HG02884 (cell line): ENCODE data around the gene SWT1.

Source experiments
- ATAC-seq: cut with Tn5 transposase; IDR thresholded peaks from one replicate; pipeline ENCODE4 v1.9.1; 2021; ENCODE audit warnings: mild to moderate bottlenecking, moderate library complexity; ENCODE audit not compliant: unreplicated experiment

Gene SWT1

DNA sequence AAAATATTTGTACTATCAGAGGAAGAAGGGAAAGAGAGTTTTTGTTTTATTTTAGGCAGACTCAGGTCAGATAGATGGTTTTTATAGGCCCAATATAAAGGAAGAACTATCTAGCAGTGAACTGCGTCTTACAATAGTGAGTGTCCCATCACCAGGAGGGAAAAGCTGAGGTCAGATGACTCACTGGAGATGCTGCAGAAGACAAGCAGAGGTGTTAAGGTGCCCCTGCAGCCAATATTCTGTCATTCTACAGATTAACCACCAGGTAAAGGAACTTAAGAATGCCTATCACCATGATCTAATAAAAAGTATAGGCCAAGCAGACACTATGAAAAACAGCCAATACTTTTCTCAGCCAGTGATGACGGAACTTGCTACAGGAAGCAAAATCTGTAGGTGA, 130.5 kb downstream of the SWT1 start:
- no peak for ATAC-seq

DNA sequence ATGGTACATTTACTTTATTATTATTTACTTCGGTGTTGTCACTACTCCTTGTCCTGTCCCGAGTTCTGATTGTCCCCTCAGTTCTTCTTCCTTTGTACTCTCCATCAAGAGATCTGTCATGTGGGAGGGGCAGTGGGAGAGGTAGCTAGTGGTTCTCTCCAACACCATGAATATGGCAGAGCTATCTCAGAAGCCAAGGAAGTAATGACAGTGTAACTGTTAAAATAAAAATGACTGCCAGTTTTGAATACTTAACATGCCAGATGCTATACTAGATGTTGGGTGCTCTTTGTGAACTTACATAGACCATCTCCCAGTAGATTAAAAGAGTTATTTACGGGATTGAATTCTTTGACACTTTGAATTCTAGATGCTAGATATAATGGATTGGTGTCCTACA, 131.5 kb downstream of the SWT1 start:
- no peak for ATAC-seq

DNA sequence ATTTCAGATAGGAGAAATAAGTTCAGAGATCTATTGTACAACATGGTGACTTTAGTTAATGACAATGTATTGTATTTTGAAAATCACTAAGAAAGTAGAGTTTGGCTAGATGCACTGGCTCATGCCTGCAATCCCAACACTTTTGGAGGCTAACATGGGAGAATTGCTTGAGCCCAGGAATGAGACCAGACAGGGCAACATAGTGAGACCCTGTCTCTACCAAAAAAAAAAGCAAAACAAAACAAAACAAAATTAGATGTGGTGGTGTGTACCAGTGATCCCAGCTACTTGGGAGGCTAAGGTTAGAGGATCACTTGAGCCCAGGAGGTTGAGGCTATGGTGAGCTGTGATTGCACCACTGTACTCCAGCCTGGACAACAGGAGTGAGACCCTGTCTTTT, 132.9 kb downstream of the SWT1 start:
- ATAC-seq = no peak

DNA sequence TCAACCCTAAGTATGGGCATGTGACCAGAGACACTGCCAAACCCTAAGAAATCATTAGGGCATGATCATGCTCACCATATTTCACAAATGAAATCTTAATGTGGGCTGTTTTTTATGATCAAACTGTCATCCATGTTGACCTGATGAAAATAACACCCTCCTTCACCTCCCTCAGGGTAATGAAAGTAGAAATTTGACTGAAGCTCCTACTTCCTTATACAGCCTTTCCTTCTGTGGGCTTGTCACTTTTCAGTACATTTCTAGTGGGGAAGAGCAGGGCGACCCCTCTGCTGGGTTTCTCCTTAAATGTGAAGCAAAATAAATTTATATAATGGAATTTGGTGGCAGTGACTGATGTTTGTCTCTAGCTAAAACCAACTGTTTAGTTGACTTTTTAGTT, 134.2 kb downstream of the SWT1 start:
- no peak for ATAC-seq

DNA sequence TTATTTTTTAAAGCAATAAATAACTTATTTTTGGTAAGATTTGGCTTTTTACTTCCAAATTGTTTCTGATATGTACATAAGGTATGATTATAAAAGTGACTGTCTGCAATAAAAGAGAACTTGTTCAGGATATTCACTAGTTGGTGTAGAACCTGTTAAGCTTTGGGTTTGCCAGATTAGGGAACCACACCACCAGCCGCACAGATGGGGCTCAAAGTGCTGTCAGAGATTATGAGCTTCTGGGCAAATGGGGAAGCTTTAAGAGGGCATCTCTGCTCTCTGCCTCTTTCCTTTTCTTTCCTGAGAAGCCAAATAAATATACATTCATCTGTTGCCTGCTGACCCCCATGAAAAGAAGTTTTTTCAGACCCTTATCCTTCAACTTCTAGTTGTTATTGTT, 134.7 kb downstream of the SWT1 start:
- ATAC-seq = no peak

DNA sequence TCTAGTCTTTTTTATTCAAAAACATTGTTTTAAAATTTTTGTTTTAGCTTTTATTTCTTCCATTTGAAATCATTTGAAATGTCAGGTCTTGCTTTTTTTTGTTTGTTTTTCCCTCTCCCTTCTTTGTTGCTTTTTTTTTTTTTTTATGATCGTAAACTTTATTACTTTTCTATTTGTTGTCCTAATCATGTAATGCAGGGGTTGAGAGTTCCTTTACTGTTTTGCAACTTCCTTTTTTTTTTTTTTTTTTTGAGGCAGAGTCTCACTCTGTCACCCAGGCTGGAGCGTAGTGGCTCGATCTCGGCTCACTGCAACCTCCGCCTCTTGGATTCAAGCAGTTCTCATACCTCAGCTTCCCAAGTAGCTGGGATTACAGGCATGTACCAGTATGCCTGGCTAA, 135.3 kb downstream of the SWT1 start:
- no peak for ATAC-seq

DNA sequence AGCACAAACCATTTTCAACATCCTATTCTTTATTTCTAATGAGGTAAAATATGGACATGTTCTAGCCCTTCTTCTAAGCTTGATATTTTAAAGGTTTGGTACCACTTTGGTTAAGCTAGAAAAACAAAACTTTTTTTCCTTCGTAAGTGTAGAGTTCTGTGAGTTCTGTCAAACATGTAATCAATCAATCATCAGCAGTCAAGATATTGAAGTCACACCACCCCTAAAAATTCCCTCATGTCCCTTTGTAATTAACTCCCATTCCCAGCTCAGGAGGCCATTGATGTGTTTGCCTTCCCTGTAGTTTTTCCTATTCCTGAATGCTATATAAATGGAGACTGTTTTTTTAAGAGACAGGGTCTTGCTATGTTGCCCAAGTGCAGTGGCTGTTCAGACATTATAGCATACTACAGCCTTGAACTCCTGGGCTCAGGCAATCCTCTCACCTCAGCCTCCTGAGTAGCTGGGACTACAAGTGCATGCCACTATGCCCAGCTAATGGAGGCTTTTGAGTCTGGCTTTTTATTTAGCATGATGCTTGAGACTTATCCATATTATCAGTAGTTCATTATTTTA, 137.1 kb downstream of the SWT1 start:
- no peak for ATAC-seq

DNA sequence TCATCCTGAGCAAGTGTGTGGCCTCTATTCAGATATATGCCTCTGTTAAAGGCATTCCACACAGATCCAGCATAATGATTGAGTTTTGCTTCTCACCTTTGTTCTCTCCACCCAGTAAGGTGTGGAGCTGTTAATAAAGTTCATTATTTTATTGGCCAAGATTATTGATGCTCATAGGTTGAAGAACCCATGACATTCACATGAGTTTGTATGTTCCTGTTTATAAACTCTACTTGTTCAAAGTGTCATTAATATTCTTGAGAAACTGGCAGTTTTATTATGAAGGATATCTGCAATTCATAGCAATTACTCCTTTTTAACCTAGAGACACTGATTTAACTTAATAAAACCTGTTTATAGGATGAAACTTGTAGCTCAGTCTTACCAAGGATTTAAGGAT, 138.1 kb downstream of the SWT1 start:
- ATAC-seq = no peak

DNA sequence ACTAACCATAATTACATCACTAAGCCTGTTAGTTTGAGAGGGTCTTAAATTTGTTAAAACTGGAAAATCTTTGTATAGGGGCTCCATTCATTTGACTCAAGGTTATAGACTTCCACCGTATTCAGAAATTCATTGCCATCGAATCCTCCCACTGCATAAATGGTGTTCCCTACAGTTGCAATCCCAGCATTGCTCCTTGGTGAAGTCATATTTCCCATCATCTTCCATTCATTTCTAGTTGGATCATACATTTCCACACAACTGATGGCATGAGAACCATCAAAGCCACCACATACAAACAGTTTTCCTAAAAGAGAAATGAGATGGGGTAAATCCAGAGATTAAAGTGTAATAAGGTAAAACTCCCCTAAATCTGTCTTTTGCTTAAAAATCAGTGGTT, 141.0 kb downstream of the SWT1 start:
- ATAC-seq = no peak

DNA sequence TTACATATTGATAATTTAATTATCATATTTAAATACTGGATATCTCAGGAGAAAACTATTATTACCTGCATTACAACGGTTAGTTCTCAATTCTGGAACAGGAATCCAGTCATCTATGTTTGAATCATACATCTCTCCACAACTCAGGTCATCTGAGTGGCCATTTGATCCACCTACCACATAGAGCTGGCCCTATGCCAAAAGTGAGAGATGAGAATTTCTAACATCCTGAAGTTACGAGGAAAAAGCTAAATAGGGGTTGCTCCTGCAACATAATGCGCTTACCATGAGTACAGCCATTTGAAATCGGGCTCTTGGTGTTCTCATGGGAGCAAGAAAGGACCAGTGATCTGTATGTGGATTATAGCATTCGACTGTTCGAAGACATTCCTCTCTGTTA, 143.2 kb downstream of the SWT1 start:
- no peak for ATAC-seq

DNA sequence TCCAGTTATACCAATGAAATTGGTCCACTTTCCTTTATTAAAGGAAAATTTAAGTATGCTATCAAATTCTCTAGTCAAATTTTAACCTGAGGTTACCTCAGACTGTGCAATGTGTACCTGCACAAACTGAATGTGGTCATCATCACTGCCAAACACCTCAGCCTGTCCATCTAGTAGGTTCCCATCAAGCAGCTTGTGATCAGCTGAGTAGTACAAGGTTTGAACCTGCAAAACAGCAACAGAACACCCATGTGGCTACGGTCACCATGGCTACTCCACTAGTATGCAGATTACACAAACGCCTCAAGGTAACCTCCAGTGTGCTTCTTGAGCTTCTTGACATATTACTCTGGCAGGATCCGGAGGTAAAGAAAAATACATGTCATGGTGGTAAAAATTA, 148.5 kb downstream of the SWT1 start:
- no peak for ATAC-seq

DNA sequence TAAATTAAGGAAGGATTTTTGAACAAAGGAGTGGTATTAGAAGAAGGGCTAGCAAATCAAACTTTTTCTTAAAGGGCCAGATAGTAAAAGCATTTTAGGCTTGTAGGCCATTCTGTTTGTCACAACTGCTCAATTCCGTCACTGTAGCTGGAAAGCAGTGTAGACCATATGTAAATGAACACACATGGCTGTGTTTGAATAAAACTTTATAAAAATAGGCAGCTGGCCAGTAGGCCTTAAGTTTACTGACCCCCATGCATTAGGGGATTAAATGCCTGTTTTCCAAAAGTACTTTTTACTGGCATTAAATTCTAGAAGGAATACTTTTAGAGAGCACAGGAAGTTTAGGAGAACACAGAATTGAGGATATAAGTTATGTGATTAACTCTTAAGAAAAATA, 151.2 kb downstream of the SWT1 start:
- no peak for ATAC-seq

DNA sequence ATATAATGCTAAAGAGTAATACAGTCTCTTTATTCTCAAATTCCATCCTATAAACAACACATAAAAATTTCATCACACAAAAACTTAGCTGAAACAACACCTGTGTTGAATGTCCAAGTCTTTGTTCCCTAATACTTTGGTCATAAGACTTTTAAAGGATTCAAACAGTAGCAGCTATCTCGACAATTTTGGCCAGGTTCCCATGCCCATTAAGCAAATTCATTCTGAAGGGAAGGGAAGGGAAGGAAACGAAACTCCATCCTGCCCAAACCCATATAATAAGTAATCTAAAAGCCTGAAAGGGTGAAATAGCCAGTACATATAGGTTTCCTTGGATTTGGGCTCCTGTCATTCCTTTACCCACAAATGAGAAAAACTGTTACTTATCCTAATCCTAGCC, 152.6 kb downstream of the SWT1 start:
- ATAC-seq = no peak

DNA sequence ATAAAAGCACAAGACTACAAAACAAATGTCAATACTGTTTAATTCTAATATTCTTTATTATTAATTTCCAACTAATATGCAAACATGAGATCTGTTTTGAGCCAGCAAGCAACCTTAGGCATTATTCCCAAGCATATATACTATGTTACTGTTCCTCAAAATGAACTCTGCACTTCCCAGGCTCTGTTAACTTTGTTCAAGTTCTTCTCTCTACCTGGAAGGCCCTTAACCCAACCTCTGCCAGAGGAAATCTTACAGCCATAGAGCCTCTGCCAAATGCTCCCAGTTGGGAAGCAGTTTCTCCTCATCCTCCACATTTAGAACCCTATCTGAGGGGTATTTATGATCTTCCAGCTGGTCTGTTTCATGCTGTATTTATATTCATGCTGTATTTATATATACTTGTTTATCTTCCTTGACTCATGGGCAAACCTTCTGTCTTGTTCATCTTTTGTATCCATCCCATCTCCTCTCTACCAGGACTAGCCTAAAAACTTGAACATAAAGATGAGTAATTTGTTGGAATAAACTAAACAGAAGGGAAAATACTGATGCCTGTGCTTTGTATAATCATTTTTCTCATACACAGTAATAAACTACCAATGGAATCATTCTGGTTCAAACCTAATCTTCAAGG, 154.7 kb downstream of the SWT1 start:
- no peak for ATAC-seq

DNA sequence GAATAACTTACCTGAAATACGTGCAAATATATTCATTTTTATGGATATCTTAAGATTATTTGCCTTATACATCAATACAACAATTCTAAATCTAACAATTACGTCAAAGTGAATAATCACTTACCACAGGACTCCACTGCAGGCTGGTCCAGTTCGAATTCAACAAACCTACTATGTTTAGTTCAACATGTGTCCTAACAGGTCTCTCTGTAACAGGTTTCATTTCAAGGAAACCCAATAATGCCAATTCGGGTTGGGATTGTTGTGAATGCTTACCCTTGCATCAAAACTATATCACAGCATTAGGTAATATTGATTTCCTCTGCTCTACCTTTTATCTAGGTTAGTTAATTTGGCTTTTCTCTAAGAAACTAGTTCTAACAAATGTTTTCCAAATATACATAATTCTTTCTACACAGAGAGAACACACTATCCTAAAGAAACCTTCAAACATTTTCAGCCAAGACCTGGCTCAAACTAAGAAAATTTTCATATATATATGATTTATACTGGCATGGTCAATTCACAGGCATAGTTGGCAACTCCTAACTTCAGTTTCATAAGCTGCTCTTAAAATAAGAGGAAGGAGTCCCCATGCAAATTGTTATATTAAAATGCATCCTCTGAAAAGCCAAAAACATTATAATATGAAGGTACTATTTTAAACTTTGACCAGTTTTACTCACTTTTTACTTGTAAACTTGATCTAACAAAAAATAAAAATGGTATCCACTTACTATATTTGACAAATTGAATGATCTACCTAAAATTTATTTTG, 155.6 kb downstream of the SWT1 start:
- ATAC-seq = no peak

DNA sequence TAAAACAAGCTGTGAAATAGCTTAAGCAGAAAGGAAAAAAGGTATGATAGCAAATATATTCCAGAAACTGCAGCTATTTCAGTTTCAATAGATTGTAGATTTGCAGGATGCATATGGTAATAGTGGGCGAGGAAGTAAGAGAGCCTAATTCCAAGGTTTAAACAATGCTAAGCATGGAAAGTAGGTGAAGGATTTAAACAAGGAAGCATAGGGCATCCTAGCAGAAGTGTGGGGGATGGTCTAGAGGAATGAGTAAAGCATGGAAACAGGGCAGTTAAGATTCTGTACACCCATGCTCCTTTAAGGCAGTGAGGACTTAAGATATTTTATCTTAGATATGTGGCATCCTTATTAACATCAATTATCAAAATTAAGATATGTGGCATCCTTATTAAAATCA, 157.4 kb downstream of the SWT1 start:
- no peak for ATAC-seq

DNA sequence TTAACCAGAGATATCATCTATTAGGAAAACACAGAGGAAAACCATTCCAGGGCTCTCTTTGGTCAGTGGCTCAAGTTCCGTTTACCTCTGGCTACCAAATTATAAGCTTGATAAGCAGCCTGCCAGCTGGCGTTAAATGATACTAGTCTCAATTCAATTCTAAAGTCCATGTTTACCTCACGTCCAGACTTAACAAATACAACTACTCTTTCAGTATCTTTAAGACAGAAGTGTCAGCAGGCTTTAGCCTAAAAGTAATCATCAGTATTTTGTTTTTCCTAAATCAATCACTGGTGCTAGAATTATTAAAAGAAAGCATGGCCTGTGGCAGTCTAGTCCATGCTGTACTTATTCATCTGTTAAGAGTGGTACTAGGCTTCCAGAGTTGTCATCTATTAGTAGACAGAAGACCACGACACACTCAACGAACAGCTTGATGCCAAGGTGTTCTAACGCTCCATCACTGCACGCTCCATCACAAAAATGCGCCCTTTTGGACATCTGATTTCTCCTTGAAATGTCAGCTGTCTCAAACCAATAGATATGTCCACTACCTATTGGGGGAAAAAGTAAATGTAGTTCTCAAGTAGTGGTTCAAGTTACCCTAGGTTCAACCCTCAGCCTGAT, 158.6 kb downstream of the SWT1 start:
- ATAC-seq = peak; percentile 0

DNA sequence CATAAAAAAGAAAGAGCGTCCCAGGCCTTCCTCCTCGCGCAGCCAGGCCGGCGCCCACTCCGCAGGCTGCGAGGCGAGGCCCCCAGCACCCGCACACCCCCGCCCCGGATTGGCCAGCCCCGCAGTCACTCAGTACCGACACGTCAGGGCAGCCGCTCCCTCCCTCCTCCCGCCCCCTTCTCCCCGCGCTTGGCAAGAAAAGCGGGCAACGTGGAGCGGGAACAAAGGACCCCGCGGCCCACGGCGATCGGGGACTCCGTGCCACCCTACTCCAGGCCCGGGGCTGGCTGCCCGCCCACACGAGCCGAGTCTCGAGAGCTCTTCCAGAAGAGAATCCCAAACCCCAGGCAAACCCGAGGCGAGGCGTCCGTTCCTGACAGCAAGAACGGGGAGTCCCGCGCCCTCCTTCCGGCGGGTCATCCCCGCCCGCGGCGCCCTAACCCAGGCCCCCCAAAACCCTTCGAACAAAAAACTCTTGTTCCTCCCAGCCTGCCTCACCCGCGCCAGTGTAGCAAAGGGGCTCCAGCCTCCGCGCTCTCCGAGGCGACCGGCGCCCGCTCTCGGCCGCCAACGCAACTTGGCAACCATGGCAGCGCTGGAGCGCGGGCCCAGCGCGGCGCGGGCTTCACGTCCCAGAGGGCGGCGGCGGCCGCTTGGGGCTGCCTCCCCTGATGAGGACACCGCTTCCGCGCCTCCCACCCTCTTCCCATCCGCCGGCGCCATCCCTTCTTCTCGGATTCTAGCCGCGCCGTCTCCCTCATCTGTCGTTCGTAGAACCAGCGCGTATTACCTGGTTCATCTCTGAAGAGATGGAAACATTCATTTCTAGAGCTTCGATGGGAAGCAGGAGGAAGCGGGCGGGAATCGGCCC, 159.4 kb downstream of the SWT1 start:
- ATAC-seq = peak; percentile 49

DNA sequence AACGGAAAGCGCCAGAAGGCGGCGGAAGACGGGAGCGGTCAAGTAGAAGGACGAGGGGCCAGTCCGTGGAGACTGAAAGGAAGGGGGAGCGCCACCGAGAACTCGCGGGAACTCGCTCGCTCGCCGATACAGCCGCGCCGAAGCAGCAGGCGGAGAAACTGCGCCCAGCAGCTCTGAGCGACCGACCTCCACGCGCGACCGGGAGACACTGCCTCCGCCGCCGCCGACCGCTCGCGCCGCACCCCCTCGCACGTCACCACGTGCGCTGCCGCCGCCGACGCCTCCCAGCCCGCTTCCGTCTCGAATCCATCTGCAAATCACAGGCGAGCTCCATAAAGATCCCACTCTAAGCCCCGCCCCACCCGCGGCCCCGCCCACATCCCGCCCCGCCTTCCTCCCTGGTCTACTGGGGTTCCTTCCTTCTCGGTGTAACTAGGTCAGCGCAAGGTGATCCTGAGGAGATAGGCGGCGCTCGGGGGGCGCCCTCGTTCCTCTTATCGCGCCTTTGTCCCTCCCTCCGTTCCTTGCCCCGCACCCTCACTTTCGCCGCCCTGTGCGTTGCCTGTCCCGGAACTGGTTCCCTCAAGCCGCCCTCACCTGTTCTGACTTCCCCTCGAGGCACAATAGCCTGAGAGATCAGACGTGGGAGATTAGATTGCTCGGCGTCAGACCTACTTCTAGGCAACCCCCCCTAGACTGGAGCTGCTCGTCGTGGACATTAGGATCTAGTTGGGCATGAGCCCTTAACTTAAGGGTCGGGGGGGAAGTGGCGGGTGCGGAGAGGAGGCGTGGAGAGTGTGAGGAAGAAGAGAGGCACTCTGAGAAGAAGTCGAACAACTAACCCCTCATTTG, 160.3 kb downstream of the SWT1 start, which contains the start of gene IVNS1ABP:
IVNS1ABP (minus strand) TSS at position 210 of the 852 bp plus-strand sequence. CDS start 7,750 bp downstream, outside the sequence.
- ATAC-seq = peak; percentile 63

DNA sequence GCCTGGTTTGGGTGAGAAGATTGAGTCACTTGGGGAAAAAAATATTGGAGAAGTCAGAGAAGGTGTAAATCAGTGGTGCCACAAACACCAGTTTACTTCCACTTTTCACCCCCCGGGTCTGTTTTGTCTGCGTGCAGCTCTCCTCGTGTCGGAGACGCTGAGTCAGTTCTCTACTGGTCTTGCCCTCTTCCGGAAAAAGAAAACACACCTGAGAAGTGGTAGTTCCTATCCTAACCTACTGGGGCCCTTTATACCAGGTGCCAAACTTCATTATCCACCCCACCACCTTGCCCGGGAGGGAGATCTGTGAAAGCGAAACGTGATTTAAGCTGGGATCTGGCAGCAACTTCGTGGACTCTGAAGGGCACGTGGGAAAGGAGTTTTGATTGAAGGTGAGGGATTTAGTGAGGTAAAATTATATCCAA, 160.9 kb downstream of the SWT1 start:
- ATAC-seq = peak; percentile 35
